Measurements from ENCODE around the gene TSPAN14. TPM values are rescaled to one million over a fixed set of nuclear protein-coding genes. Genes with fewer than 3 reads are reported as not detected.

Gene TSPAN14
- total and polyA plus RNA-seq, 2 donors (not counting 1 experiment from before 2014, with no cell fraction given): 12.1 to 50.0 TPM

GRCh38 chr10:80411267-80411668 is 42.8 kb upstream of the TSPAN14 start:
- no peak for TF ChIP-seq CTCF (conservative IDR thresholded peaks at IDR 0.05 in 1 of 2, IDR thresholded peaks at IDR 0.05 in 1 of 2; ENCODE audit: low read depth in 1 of 2, low read length in 2 of 2)
- no peak for DNase-seq (ENCODE audit: low read depth in 2 of 2)
- Histone ChIP-seq H3K4me2 (ENCODE audit: extremely low read depth, insufficient read depth, low read length) (no peak overlapping the region), H3K27ac (ENCODE audit: insufficient read depth, low read length) (no peak overlapping the region), H3K79me2 (ENCODE audit: control insufficient read depth, insufficient read depth, low read length) (no peaks in the 10 kb centered on the region), H2AFZ (ENCODE audit: low read length) (no peak overlapping the region), H3K4me3 (replicated peaks in 1 of 4; ENCODE audit: control extremely low read depth in 1 of 4, insufficient read depth in 1 of 4, low read depth in 3 of 4, low read length in 4 of 4) (no peak overlapping the region), H3K27me3 (ENCODE audit: control insufficient read depth, insufficient read depth, low read length) (peaks cover 16% of the 10 kb centered on the region), H3K9ac (ENCODE audit: insufficient read depth, low read length) (no peak overlapping the region), H3K36me3 (ENCODE audit: control insufficient read depth, insufficient read depth, low read length) (no peaks in the 10 kb centered on the region), H4K20me1 (ENCODE audit: control insufficient read depth, extremely low read depth, insufficient read depth, low read length) (no peaks in the 10 kb centered on the region), H3K9me3 (ENCODE audit: control insufficient read depth, insufficient read depth, low read depth, low read length) (no peaks in the 10 kb centered on the region), H3K4me1 (ENCODE audit: control insufficient read depth, extremely low read depth, insufficient read depth, low read length) (no peaks in the 10 kb centered on the region)

GRCh38 chr10:80411681-80412220 is 42.4 kb upstream of the TSPAN14 start:
- H3K27ac ChIP-seq (ENCODE audit: insufficient read depth, low read length): no peak overlapping the region
- no peak for TF ChIP-seq CTCF (conservative IDR thresholded peaks at IDR 0.05 in 1 of 2, IDR thresholded peaks at IDR 0.05 in 1 of 2; ENCODE audit: low read depth in 1 of 2, low read length in 2 of 2)
- TF ChIP-seq EZH2 (IDR thresholded peaks at IDR 0.05; ENCODE audit: low read length, missing control alignments): no peak
- H3K36me3 ChIP-seq (ENCODE audit: control insufficient read depth, insufficient read depth, low read length): no peaks in the 10 kb centered on the region
- no peaks in the 10 kb centered on the region for H4K20me1 ChIP-seq (ENCODE audit: control insufficient read depth, extremely low read depth, insufficient read depth, low read length)
- DNase-seq (ENCODE audit: low read depth in 2 of 2): no peak
- H3K4me3 ChIP-seq (replicated peaks in 1 of 4; ENCODE audit: control extremely low read depth in 1 of 4, insufficient read depth in 1 of 4, low read depth in 3 of 4, low read length in 4 of 4): no peak overlapping the region
- peaks cover 16% of the 10 kb centered on the region for H3K27me3 ChIP-seq (ENCODE audit: control insufficient read depth, insufficient read depth, low read length)
- H3K9ac ChIP-seq (ENCODE audit: insufficient read depth, low read length): no peak overlapping the region
- H3K4me2 ChIP-seq (ENCODE audit: extremely low read depth, insufficient read depth, low read length): no peak overlapping the region
- no peaks in the 10 kb centered on the region for H3K79me2 ChIP-seq (ENCODE audit: control insufficient read depth, insufficient read depth, low read length)
- no peaks in the 10 kb centered on the region for H3K4me1 ChIP-seq (ENCODE audit: control insufficient read depth, extremely low read depth, insufficient read depth, low read length)
- H2AFZ ChIP-seq (ENCODE audit: low read length): no peak overlapping the region
- H3K9me3 ChIP-seq (ENCODE audit: control insufficient read depth, insufficient read depth, low read depth, low read length): no peaks in the 10 kb centered on the region

GRCh38 chr10:80412486-80412885 is 41.6 kb upstream of the TSPAN14 start:
- H3K4me3 ChIP-seq (replicated peaks in 1 of 4; ENCODE audit: control extremely low read depth in 1 of 4, insufficient read depth in 1 of 4, low read depth in 3 of 4, low read length in 4 of 4): no peak overlapping the region
- no peak overlapping the region for H2AFZ ChIP-seq (ENCODE audit: low read length)
- H3K4me1 ChIP-seq (ENCODE audit: control insufficient read depth, extremely low read depth, insufficient read depth, low read length): no peaks in the 10 kb centered on the region
- no peak for DNase-seq (ENCODE audit: low read depth in 2 of 2)
- no peak overlapping the region for H3K9ac ChIP-seq (ENCODE audit: insufficient read depth, low read length)
- peaks cover 16% of the 10 kb centered on the region for H3K27me3 ChIP-seq (ENCODE audit: control insufficient read depth, insufficient read depth, low read length)
- no peak overlapping the region for H3K27ac ChIP-seq (ENCODE audit: insufficient read depth, low read length)
- H3K36me3 ChIP-seq (ENCODE audit: control insufficient read depth, insufficient read depth, low read length): no peaks in the 10 kb centered on the region
- no peaks in the 10 kb centered on the region for H3K9me3 ChIP-seq (ENCODE audit: control insufficient read depth, insufficient read depth, low read depth, low read length)
- no peaks in the 10 kb centered on the region for H3K79me2 ChIP-seq (ENCODE audit: control insufficient read depth, insufficient read depth, low read length)
- TF ChIP-seq CTCF (conservative IDR thresholded peaks at IDR 0.05 in 1 of 2, IDR thresholded peaks at IDR 0.05 in 1 of 2; ENCODE audit: low read depth in 1 of 2, low read length in 2 of 2) (no peak), EZH2 (IDR thresholded peaks at IDR 0.05; ENCODE audit: low read length, missing control alignments) (no peak)
- no peaks in the 10 kb centered on the region for H4K20me1 ChIP-seq (ENCODE audit: control insufficient read depth, extremely low read depth, insufficient read depth, low read length)
- no peak overlapping the region for H3K4me2 ChIP-seq (ENCODE audit: extremely low read depth, insufficient read depth, low read length)
